COLO829 (cell line): Measurements from ENCODE around the gene HYPK.

Experiments
- DNase-seq: peaks from one replicate; pipeline ENCODE4 v3.0.0; 2012; ENCODE audit warnings: low spot score

The HYPK gene

DNA sequence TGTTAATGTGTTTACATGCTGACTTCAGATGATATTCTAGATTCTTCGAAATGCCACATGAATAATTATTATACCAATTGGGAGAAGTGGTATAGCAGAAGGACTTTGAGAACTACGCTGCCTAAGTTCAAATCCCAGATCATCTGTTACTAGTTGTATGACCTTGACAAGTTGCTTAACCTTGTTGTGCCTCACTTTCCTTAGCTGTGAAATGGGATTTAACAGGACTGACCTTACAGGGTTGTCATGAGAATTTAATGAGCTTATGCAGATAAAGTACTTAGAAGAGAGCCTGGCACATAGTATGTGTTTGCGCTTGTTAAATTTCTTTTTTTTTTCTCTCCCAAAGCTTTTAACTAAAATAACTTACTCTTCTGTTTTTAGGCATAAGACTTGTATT, 50.9 kb downstream of the HYPK start:
- no peak for DNase-seq

DNA sequence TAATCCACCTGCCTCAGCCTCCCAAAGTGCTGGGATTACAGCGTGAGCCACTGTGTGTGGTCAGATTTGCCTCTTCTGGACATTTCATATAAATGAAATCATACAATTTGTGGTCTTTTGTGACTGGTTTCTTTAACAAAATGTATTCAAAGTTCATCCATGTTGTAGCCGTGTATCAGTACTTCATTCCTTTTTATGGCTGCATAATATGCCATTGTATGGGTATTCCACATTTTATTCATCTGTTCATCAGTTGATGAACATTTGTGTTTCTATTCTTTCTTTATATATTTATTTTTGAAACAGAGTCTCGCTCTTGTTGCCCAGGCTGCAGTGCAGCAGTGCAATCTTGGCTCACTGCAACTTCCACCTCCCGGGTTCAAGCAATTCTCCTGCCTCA, 52.2 kb downstream of the HYPK start:
- DNase-seq, result no peak
